C4-2B (cell line): Measurements from ENCODE around the gene GPA33.

Source experiments
- H3K27ac ChIP-seq: fragments of 450-650 bp; 2 replicates; pipeline ENCODE4 v1.5.1; 2017
- ZFX ChIP-seq: fragments of 450-650 bp; IDR thresholded peaks from 2 replicates; pipeline ENCODE4 v1.6.1; 2017
- TF ChIP-seq, protein P1 (sequence below): fragments of 450-650 bp; conservative IDR thresholded peaks from 2 replicates; pipeline ENCODE4 v1.5.1; 2017; ENCODE audit warnings: mild to moderate bottlenecking

Gene GPA33

DNA sequence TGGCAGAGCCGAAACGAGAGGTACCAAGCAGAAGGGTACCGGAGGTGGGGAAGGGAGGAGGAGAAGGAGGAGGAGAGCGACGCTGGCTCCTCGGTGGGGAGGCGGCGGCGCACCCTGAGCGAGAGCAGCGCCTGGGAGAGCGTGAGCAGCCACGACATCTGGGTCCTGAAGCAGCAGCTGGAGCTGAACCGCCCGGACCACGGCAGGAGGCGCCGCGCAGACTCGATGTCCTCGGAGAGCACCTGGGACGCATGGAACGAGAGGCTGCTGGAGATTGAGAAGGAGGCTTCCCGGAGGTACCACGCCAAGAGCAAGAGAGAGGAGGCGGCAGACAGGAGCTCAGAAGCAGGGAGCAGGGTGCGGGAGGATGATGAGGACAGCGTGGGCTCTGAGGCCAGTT lies 36.1 kb upstream of the GPA33 start:
- H3K27ac ChIP-seq = peak overlapping the region; percentile 73
- no peak for TF ChIP-seq ZFX
- TF ChIP-seq, protein P1, sequence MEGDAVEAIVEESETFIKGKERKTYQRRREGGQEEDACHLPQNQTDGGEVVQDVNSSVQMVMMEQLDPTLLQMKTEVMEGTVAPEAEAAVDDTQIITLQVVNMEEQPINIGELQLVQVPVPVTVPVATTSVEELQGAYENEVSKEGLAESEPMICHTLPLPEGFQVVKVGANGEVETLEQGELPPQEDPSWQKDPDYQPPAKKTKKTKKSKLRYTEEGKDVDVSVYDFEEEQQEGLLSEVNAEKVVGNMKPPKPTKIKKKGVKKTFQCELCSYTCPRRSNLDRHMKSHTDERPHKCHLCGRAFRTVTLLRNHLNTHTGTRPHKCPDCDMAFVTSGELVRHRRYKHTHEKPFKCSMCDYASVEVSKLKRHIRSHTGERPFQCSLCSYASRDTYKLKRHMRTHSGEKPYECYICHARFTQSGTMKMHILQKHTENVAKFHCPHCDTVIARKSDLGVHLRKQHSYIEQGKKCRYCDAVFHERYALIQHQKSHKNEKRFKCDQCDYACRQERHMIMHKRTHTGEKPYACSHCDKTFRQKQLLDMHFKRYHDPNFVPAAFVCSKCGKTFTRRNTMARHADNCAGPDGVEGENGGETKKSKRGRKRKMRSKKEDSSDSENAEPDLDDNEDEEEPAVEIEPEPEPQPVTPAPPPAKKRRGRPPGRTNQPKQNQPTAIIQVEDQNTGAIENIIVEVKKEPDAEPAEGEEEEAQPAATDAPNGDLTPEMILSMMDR = no peak

DNA sequence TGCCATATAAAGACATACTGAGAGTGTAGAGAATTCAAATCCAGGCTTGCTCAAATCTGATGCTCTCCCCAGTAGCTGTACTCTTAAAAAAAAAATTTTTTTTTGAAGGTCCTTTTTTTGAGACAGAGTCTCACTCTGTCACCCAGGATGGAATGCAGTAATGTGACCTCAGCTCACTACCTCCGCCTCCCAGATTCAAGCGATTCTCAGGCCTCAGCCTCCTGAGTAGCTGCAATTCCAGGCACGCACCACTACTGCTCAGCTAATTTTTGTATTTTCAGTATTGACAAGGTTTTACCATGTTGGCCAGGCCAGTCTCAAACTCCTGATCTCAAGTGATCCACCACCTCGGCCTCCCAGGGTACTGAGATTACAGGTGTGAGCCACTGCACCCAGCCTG lies 32.4 kb upstream of the GPA33 start:
- H3K27ac ChIP-seq = no peak overlapping the region
- TF ChIP-seq, protein P1 = no peak
- no peak for TF ChIP-seq ZFX

DNA sequence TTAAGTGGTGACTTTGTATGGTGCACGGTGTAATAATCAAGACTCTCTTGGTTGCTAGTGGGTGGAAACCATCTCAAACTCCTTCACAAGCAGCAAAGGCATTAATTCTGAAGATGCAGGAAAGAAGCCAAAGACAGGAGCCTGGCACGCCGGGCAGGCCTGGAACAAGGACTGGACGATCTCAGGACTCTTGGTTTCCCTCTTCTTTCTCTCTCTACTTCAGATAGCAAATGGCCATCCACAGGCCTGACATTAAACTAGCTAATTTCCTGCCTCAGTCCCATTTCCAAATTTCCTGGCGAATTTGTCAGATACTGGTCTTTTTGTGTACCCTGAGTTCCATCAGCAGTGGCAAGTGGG lies 31.9 kb upstream of the GPA33 start:
- no peak for TF ChIP-seq ZFX
- TF ChIP-seq, protein P1 = no peak
- H3K27ac ChIP-seq = no peak overlapping the region

DNA sequence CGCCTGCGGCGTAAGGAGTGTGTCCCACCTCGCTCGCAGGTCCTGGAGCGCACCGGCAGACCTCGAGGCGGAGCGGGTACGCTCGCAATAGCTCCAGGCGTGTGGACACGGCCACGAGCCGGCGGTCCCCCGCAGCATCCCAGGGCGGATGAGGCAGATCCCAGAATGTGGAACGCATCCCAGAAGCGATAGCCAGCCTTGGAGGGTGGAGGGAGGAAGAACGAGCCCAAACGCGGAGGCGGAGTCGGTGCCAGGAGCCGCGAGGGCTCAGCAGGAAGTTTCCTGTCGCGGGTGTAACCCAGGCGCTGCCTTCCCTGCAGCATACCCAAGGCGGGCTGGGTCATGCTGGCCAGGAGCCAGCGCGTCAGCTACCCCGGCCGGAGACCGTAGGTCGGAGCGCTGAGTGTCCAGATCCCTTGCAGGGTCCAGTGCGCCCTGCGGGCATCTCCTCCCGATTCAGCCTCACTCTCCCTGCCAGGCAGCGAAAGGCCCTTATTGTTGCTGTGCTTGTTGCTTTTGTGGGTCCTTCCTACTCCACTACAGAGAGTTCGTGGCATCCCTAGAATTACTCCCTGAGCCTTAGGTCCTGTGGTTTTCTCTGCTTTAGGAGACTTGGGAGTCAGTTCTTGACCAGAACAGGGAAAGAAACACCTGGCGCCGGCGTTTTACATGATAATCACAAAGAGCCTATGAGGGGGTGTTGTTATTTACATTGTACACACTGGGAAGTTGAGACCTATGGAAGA lies 31.4 kb upstream of the GPA33 start:
- H3K27ac ChIP-seq = no peak overlapping the region
- TF ChIP-seq, protein P1 = no peak
- TF ChIP-seq ZFX = no peak

DNA sequence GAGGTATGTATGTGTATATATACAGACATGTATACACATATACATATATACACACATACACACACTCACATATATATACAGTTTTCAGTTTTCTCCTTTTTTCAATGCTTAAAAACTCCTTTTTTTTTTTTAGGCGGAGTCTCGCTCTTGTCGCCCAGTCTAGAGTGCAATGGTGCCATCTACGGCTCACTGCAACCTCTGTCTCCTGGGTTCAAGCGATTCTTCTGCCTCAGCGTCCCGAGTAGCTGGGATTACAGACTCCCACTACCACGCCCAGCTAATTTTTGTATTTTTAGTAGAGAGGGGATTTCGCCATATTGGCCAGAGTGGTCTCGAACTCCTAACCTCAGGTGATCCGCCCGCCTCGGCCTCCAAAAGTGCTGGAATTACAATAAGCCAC lies 30.7 kb upstream of the GPA33 start:
- TF ChIP-seq, protein P1 = no peak
- no peak for TF ChIP-seq ZFX
- H3K27ac ChIP-seq = no peak overlapping the region

DNA sequence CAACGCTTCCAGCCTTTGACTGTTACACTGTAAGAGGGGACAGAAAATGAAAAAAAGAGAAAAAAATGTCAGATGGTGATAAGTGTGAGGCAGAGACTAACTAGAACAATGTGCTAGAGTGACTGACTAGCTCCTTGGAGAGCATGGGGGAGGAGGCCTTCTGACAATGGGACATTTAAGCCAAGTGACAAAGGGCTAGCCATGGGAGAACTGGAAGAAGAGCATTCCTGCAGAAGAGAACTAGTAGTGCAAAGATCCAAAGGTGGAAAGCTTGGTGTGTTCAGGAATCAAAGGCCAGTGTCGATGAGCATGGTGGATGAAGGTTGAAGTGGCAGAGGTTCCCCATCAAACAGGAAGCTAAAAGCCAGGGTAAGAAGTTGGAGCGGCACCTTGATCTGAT lies 29.5 kb upstream of the GPA33 start:
- H3K27ac ChIP-seq = no peak overlapping the region
- TF ChIP-seq, protein P1 = no peak
- no peak for TF ChIP-seq ZFX

DNA sequence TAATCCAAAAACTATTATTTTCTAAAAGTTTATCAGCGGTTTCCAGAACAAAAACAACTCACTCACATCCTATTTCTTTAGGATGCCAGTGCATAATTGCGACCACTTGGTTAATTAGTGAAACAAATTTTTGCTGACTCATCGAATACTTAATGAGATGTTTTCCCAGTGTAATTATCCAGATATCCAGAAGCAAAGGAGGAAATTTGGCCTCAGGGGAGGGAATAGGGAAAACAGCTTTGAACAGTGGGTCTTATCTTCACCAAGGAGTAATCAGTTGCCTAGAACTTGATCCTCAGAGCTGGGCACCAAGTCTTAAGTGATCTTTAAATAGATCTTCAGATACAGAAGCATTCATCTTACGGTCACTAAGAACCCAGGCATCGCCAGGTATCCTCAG lies 28.0 kb upstream of the GPA33 start:
- TF ChIP-seq, protein P1 = no peak
- no peak for TF ChIP-seq ZFX
- H3K27ac ChIP-seq = no peak overlapping the region
